KG1 (cell line): ENCODE data around the gene NEO1.

Experiments used
- DNase-seq: peaks from one replicate; lab custom pipeline; 2025; lab: John Stamatoyannopoulos, UW

Gene NEO1

DNA sequence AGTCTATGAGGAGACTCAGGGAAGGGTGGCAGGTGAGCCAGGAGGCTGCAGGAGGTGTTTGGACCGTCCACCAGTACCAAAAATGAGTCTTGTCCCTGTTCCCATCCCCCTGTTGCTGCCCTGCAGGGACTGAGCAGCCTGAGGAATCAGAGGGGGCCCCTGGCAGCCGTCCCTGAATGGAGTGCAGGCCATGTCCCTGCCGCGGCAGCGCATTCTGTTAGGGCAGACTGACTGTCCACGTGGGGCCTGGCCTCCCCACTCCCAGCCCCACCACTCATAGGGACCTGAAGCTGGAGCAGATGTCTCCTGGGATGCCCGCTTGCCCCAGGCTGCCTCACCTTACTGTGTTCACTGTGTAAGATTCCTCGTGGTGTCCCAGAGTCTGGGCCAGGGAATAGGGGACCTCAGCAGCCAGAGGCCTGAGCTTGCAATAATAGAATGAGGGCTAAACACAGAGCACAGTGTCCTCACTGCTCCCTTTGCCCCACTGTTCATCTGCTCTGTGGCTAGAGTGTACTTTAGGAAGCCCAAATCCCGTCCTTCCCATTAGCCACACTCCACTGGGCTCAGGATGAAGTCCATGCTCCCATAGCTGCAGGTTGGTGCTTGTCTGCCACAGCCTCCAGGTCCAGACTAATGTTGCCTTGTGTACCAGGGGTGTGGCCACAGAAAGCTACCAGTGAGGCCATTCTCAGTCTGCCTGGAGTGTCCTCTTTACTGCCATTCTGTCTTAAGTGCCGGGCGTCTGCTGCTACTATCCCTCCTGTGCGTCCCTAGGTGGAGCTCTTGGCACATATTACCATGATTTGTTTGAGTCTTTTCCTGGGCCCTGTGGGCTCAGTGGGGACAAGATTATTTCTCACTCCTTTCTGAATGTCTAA is 253.3 kb downstream of the NEO1 start:
- no peak for DNase-seq

- no peak for DNase-seq
These were observed 256.0 kb downstream of the NEO1 start for GRCh38 chr15:73308305-73308704.

- DNase-seq: no peak
These were observed 261.6 kb downstream of the NEO1 start for GRCh38 chr15:73313861-73314260.

- no peak for DNase-seq
These were observed 265.6 kb downstream of the NEO1 start for GRCh38 chr15:73317651-73318462.

DNA sequence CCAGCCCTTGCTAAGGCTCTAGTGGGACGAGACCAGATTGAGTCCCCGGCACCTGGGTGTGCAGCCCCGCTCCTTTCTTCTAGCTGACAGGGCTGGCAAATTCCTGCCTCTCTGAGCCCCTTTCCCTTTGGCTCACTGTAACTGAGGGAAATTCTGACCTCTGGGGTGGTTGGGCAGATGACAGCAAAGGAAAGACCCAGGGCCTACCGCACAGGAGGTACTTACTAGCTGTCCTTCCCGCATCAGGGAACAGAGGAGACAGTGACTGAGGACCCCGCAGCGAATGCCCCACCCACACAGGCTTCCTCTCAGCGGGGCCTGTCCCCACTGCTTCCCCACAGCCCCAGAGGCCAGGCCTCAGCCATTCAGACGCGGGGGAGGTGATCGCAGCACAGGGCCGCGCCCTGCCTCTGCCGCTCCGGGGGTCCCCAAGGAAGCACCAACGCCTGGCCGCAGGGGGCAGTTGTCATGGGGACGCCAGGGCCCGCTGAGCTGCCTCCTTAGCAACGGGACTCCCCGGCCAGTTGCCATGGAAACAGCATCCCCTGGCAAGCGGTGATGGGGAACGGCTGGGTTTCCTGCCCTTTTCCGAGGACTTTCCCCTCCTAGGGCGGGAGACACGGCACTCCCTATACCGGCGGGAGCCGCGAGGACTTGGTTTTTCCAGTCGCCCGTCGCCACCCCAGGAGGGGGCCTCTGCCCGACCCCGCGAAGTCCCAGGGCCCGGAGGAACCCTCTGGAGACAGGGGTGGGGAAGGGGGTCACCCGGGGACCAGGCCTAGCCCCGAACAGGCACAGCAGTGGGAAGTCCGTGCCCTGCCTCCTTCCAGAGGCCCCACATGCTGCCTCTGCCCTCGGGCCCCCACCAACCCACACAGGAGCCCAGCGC is 266.4 kb downstream of the NEO1 start:
- no peak for DNase-seq

DNA sequence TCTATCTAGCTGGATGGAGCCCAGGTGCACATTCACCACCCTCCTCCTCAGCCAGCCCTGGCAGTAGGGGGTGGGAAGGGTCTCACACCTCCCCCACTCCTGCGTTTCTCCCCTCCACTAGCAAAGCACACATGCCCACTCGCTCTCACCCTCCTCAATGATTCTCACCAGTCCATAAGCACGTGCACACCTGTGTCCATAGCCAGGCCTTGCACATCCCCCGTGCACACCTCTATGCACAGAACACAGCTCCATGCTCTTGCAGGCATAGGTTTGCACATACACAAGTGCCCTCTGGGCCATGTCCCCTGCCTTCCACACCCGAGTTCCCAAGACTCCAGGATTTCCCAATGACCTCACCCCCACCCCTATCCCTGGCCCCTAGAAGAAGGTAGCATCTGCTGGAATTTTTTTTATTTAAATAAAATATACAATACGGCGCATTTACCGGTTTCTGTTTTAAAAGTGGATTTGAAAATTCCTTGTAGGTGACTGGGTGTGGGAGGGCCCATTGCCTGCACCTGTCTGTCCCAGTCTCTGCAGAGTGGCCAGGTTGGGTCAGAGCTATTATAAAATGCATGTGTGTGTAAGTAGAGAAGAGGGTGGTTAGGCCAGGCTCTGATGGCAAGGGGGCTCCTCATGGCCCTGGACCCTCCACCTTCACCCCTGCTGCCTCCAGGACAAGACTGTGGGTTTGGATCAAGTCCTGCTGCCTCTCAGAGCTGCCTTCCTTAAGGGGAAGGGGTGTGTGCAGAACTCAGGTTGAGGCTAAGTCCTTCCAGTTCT is 267.4 kb downstream of the NEO1 start:
- no peak for DNase-seq

GRCh38 chr15:73320619-73321180 is 268.4 kb downstream of the NEO1 start:
- no peak for DNase-seq

- DNase-seq: no peak
These were observed 269.5 kb downstream of the NEO1 start for GRCh38 chr15:73321496-73322450.

- DNase-seq: no peak
These were observed 270.6 kb downstream of the NEO1 start for GRCh38 chr15:73322665-73323373.

- no peak for DNase-seq
These were observed 271.2 kb downstream of the NEO1 start for GRCh38 chr15:73323374-73323955.

DNA sequence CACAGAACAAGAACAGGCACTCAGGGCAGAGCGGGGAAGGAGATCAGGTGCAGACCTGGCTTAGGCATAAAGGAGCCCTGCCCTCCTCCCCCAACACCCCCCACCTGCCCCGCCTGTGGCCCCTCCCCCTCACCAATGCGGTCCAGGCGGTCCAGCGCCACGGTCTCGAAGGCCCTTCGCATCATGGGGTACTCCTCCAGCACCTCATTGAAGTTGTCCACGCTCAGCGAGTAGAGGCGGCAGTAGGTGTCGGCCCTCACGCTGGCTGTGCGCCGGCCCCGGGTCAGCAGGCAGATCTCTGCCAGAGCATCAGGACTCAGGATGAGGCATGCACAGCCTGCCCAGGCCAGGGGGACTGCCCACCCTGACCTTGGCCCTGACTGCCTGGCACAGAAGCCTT is 271.7 kb downstream of the NEO1 start:
- DNase-seq: no peak

DNA sequence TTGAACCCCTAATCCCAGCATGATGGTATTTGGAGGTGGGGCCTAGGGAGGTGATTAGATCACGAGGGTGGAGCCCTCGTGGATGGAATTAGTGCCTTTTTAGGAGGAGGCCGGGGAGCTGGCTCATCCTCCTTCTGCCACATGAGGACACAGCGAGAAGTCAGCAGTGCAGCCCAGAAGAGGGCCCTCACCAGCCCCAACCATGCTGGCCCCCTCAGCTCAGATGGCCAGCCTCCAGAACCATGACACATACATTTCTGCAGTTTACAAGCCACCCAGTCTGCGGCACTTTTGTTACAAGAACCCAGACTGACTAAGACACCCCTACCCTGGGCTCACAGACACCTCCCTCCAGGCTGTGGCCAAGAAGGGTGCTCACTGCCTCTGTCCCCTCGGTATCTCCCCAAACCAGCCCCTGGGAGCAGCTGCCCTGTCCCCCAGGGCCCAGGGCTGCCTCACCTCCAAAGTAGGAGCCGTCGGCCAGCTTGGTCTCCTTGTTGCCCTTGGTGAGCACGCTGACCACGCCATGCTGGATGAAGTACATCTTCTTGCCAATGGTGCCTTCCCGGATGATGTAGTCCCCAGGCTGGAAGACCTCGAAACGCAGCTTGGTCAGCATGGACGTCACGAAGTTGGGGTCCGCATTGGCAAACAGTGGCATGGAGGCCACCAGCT is 272.4 kb downstream of the NEO1 start:
- DNase-seq: no peak

DNA sequence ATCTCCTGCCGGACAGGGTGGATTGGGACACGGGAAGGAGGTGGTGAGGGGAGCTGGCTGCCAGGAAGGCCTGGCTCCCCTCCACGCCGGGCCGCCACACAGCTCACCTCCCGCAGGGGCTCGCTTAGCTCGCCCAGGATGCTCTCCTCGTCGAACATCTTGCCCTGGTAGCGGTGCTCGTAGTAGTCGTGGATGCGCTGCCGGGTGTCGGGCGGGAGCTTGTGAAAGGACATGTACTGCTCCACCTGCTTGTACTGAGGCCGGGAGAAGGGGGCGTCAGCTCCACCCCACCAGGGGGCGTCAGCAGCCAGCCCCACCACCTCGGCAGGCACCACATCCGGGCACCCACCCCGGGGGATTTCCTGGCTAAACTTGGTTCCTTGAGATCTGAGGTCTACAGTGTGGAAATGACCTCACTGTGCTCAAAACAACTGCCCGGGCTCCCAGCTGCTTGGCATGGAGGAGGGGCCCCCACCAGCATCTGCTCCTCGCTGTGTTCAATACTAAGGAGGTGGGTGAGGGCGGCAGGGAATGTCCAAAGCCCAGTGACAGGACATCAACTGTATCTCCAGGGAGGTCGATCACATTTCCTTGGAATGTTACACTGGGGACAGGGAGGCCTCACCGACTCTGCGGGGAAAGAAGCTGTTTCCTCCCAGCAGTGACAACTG is 273.1 kb downstream of the NEO1 start:
- no peak for DNase-seq

DNA sequence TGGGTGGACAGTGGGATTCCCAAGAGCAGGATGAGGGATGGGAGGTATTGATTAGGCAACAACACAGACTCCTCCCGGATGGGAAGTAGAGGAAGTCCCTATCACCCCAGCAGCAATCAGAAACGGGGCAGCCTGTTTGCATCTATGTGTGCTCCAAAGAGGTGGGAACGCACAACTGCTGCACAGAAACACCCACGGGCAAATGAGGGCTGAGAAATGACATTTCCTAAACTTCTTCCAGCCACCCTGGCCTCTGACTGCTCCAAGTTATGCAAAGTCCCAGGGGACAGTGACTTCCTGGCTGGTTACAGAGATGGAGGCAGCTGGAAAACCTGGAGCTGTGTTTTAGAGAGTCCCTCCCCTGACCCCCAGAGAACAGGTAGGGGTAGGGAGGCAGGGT is 273.9 kb downstream of the NEO1 start:
- DNase-seq: no peak

GRCh38 chr15:73328149-73328820 is 276.0 kb downstream of the NEO1 start:
- DNase-seq: no peak

GRCh38 chr15:73328981-73329380 is 276.7 kb downstream of the NEO1 start:
- DNase-seq: no peak
